ENCODE results near the gene SHC3.

- TF ChIP-seq, protein P1, sequence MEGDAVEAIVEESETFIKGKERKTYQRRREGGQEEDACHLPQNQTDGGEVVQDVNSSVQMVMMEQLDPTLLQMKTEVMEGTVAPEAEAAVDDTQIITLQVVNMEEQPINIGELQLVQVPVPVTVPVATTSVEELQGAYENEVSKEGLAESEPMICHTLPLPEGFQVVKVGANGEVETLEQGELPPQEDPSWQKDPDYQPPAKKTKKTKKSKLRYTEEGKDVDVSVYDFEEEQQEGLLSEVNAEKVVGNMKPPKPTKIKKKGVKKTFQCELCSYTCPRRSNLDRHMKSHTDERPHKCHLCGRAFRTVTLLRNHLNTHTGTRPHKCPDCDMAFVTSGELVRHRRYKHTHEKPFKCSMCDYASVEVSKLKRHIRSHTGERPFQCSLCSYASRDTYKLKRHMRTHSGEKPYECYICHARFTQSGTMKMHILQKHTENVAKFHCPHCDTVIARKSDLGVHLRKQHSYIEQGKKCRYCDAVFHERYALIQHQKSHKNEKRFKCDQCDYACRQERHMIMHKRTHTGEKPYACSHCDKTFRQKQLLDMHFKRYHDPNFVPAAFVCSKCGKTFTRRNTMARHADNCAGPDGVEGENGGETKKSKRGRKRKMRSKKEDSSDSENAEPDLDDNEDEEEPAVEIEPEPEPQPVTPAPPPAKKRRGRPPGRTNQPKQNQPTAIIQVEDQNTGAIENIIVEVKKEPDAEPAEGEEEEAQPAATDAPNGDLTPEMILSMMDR (conservative IDR thresholded peaks at IDR 0.05 in 1 of 2, IDR thresholded peaks at IDR 0.05 in 1 of 2; ENCODE audit: extremely low read depth in 1 of 2, insufficient read depth in 1 of 2, low read depth in 1 of 2, low read length in 2 of 2), result no peak
- TF ChIP-seq EZH2 (IDR thresholded peaks at IDR 0.05; ENCODE audit: borderline replicate concordance, low read length), result no peak
Measured at GRCh38 chr9:89079391-89079790, 99.2 kb downstream of the SHC3 start.

Data from mammary epithelial cell (primary cell).